K562 (cell line): ENCODE data around the gene PHF3. TPM values are rescaled to one million over a fixed set of nuclear protein-coding genes. Genes with fewer than 3 reads are reported as not detected.

Experiments used
- ATAC-seq: fragments of 200-7000 bp; cut with Tn5 transposase; 3 replicates; pipeline ENCODE4 v1.9.1; 2020; ENCODE audit warnings: moderate library complexity
- BruUV-seq: library from RNA; stranded (reverse); fragments of 400-500 nt; replicated peaks from 2 replicates; lab custom pipeline; 2021; lab: Mats Ljungman, UMichigan
- CTCF ChIA-PET: fragments of 300-600 bp; formaldehyde crosslinking; extraction: SDS; loops from one replicate; lab custom pipeline; 2021; ENCODE audit warnings: low intra/inter-chr PET ratio; lab: Yijun Ruan, JAX
- POLR2A ChIA-PET: fragments of 300-600, 350-650 bp; sonication (Branson Sonifier 250); formaldehyde crosslinking; extraction: SDS; loops from one replicate; lab custom pipeline; 2021; ENCODE audit warnings: antibody characterized with exemption, inconsistent platforms; lab: Yijun Ruan, JAX
- DNase-seq, 4 experiments: peaks; one replicate each; pipeline versions ENCODE4 v3.0.0 to v3.0.0-alpha.2; 2011 to 2018; ENCODE audit warnings: low spot score in 3 of 4, mixed read lengths in 3 of 4; ENCODE audit errors: extremely low read depth in 1 of 4
- FAIRE-seq: peaks from 2 replicates; lab custom pipeline; 2011; peaks lifted over from hg19 to GRCh38; lab: Jason Lieb, UNC
- H2AFZ ChIP-seq: 2 replicates; pipeline ENCODE4 v1.6.0; 2011; ENCODE audit warnings: low read depth, low read length, control low read depth, inconsistent platforms
- H3K27ac ChIP-seq: fragments of 200-600 bp; 3 replicates; pipeline ENCODE4 v1.8.0; 2011; ENCODE audit warnings: low read depth, mild to moderate bottlenecking, control low read depth, inconsistent platforms, low read length, moderate library complexity, mixed read lengths; ENCODE audit errors: extremely low read depth
- H3K27me3 ChIP-seq, 2 experiments: fragments of 300-600 bp in 1 of 2; 2 replicates in 1 of 2; 3 replicates in 1 of 2; pipeline versions ENCODE4 v1.6.0 to v1.8.0; 2011; ENCODE audit warnings: inconsistent platforms in 2 of 2, low read length in 2 of 2, mild to moderate bottlenecking in 1 of 2, mixed read lengths in 1 of 2, moderate library complexity in 1 of 2; ENCODE audit not compliant: control insufficient read depth in 2 of 2, insufficient read depth in 2 of 2
- H3K36me3 ChIP-seq: fragments of 300-600 bp; 3 replicates; pipeline ENCODE4 v1.8.0; 2011; ENCODE audit warnings: mild to moderate bottlenecking, low read length, inconsistent platforms; ENCODE audit not compliant: control insufficient read depth, insufficient read depth
- H3K4me1 ChIP-seq, 2 experiments: fragments of 200-600 bp in 1 of 2; replicated peaks in 1 of 2; 2 replicates in 1 of 2; 3 replicates in 1 of 2; pipeline versions ENCODE4 v1.5.1 to v1.8.0; 2011; ENCODE audit warnings: inconsistent platforms in 2 of 2, low read length in 2 of 2, mild to moderate bottlenecking in 1 of 2, mixed read lengths in 1 of 2, moderate library complexity in 1 of 2; ENCODE audit not compliant: control insufficient read depth in 2 of 2, insufficient read depth in 2 of 2
- H3K4me2 ChIP-seq: 2 replicates; pipeline ENCODE4 v1.6.1; 2011; ENCODE audit warnings: low read length, control low read depth, inconsistent platforms, mixed read lengths; ENCODE audit not compliant: insufficient read depth
- H3K4me3 ChIP-seq: fragments of 200-600 bp; sonication (generic), shearing (Covaris generic); 2 replicates; pipeline ENCODE4 v1.5.1; 2016; ENCODE audit warnings: control low read depth, inconsistent platforms
- H3K79me2 ChIP-seq: fragments of 200-600 bp; 3 replicates; pipeline ENCODE4 v1.8.0; 2011; ENCODE audit warnings: low read length, inconsistent platforms; ENCODE audit not compliant: control insufficient read depth, insufficient read depth
- H3K9ac ChIP-seq, 2 experiments: 2 replicates each; pipeline versions ENCODE4 v1.6.0 to v1.6.1; 2011; ENCODE audit warnings: low read depth in 2 of 2, low read length in 2 of 2, control low read depth in 1 of 2, inconsistent platforms in 1 of 2, mild to moderate bottlenecking in 1 of 2, mixed read lengths in 1 of 2; ENCODE audit not compliant: insufficient read depth in 1 of 2
- H3K9me1 ChIP-seq: one replicate; pipeline ENCODE4 v1.6.0; 2011; ENCODE audit warnings: inconsistent platforms, mild to moderate bottlenecking, low read length, moderate library complexity; ENCODE audit not compliant: control insufficient read depth, insufficient read depth
- H3K9me3 ChIP-seq: replicated peaks from 2 replicates; pipeline ENCODE4 v1.5.1; 2011; ENCODE audit warnings: low read depth, low read length, inconsistent platforms; ENCODE audit not compliant: control insufficient read depth, insufficient read depth
- H4K20me1 ChIP-seq: replicated peaks from 2 replicates; pipeline ENCODE4 v1.6.1; 2011; ENCODE audit warnings: low read length, inconsistent platforms, mixed read lengths; ENCODE audit not compliant: control insufficient read depth, insufficient read depth
- BCL6 ChIP-seq: fragments of 250-450 bp; sonication (Bioruptor Pico); IDR thresholded peaks from 2 replicates; pipeline ENCODE4 v1.4.0; 2020
- C11orf30 ChIP-seq: fragments of 450-650 bp; IDR thresholded peaks from 2 replicates; pipeline ENCODE4 v1.6.1; 2016; ENCODE audit warnings: low read depth, mild to moderate bottlenecking
- CBX5 ChIP-seq: IDR thresholded peaks from 2 replicates; pipeline ENCODE4 v1.6.1; 2014; ENCODE audit warnings: low read depth, borderline replicate concordance
- CEBPB ChIP-seq: fragments of 450-650 bp; IDR thresholded peaks from 2 replicates; pipeline ENCODE4 v1.6.1; 2016; ENCODE audit warnings: missing genetic modification characterization, missing compliant biosample characterization
- CTBP1 ChIP-seq: fragments of 450-650 bp; IDR thresholded peaks from 2 replicates; pipeline ENCODE4 v1.6.1; 2016; ENCODE audit warnings: borderline replicate concordance
- DMBX1 ChIP-seq: fragments of 250-450 bp; sonication (Bioruptor Pico); IDR thresholded peaks from 2 replicates; pipeline ENCODE4 v1.8.0; 2022; ENCODE audit warnings: inconsistent platforms, mild to moderate bottlenecking, moderate library complexity, borderline replicate concordance
- FOXK1 ChIP-seq: sonication (generic); formaldehyde crosslinking; IDR thresholded peaks from 2 replicates; pipeline ENCODE4 v1.8.0; 2022; ENCODE audit warnings: missing genetic modification reagents, mild to moderate bottlenecking, borderline replicate concordance
- GABPB2 ChIP-seq: fragments of 250-450 bp; sonication (Bioruptor Pico); conservative IDR thresholded peaks from 2 replicates; pipeline ENCODE4 v1.5.1; 2021; ENCODE audit warnings: mild to moderate bottlenecking
- HMG20B ChIP-seq: fragments of 250-450 bp; sonication (Bioruptor Pico); IDR thresholded peaks from 2 replicates; pipeline ENCODE4 v1.5.0; 2021; ENCODE audit warnings: mild to moderate bottlenecking
- MAFF ChIP-seq: IDR thresholded peaks from 2 replicates; pipeline ENCODE4 v1.6.1; 2012; ENCODE audit warnings: low read length, improper control_type of control experiment
- MAFK ChIP-seq: IDR thresholded peaks from 2 replicates; pipeline ENCODE4 v1.6.1; 2011; ENCODE audit warnings: low read length, improper control_type of control experiment
- NFRKB ChIP-seq: fragments of 450-650 bp; IDR thresholded peaks from 2 replicates; pipeline ENCODE4 v1.6.1; 2016; ENCODE audit warnings: low read depth
- PHB ChIP-seq: fragments of 250-450 bp; sonication (Bioruptor Pico); IDR thresholded peaks from 2 replicates; pipeline ENCODE4 v1.5.0; 2021
- PTRF ChIP-seq: fragments of 450-650 bp; IDR thresholded peaks from 2 replicates; pipeline ENCODE4 v1.6.1; 2016; ENCODE audit warnings: mild to moderate bottlenecking, missing genetic modification characterization, missing compliant biosample characterization
- STAT5B ChIP-seq: fragments of 250-450 bp; sonication (Bioruptor Pico); IDR thresholded peaks from 2 replicates; pipeline ENCODE4 v1.8.0; 2021; ENCODE audit warnings: mild to moderate bottlenecking, inconsistent platforms
- SUPT5H ChIP-seq: fragments of 450-650 bp; IDR thresholded peaks from 2 replicates; pipeline ENCODE4 v1.6.1; 2016
- TAL1 ChIP-seq: fragments of 450-650 bp; IDR thresholded peaks from 2 replicates; pipeline ENCODE4 v1.6.1; 2016; ENCODE audit warnings: mild to moderate bottlenecking
- ZFP36 ChIP-seq: fragments of 150-350 bp; IDR thresholded peaks from 2 replicates; pipeline ENCODE4 v1.6.1; 2018; ENCODE audit warnings: low read length, low read depth; ENCODE audit not compliant: partially characterized antibody
- ZKSCAN3 ChIP-seq: fragments of 250-450 bp; sonication (Bioruptor Pico); IDR thresholded peaks from 2 replicates; pipeline ENCODE4 v1.4.0; 2020
- ZNF217 ChIP-seq: sonication (generic); formaldehyde crosslinking; IDR thresholded peaks from 2 replicates; pipeline ENCODE4 v1.8.0; 2022; ENCODE audit warnings: mild to moderate bottlenecking, missing genetic modification reagents
- ZNF23 ChIP-seq: fragments of 250-450 bp; sonication (Bioruptor Pico); IDR thresholded peaks from 2 replicates; pipeline ENCODE4 v1.4.0; 2020; ENCODE audit warnings: mild to moderate bottlenecking
- ZNF316 ChIP-seq: fragments of 450-650 bp; IDR thresholded peaks from 2 replicates; pipeline ENCODE4 v1.6.1; 2016
- ZNF561 ChIP-seq: fragments of 450-650 bp; formaldehyde crosslinking; conservative IDR thresholded peaks from 2 replicates; pipeline ENCODE4 v1.4.0; 2020; ENCODE audit warnings: mild to moderate bottlenecking, moderate library complexity
- ZNF707 ChIP-seq: fragments of 250-450 bp; sonication (Bioruptor Pico); conservative IDR thresholded peaks from 2 replicates; pipeline ENCODE4 v1.8.0; 2022; ENCODE audit warnings: inconsistent platforms, mild to moderate bottlenecking, moderate library complexity
- WGBS: fragments of 100-300 bp; shearing (Covaris generic); methylation state at CpG from one replicate; pipeline ENCODE4 v1.1.6; 2016; ENCODE audit warnings: low coverage, mixed read lengths; ENCODE audit not compliant: insufficient coverage; ENCODE audit errors: missing lambda C conversion rate; 5-methylcytosine and 5-hydroxymethylcytosine counted together
- in situ Hi-C: fragments of 300-500 bp; cut with MboI; formaldehyde crosslinking; loops from 4 replicates; pipeline ENCODE4 v1.15.0; 2018; ENCODE audit warnings: inconsistent platforms, mixed read lengths
- intact Hi-C: fragments of 100-400 bp; cut with micrococcal nuclease; formaldehyde crosslinking; loops from 2 replicates; pipeline ENCODE4 v1.14.2; 2022
- polyA plus RNA-seq, 8 experiments: library from polyadenylated mRNA; depleted of rRNA in 4 of 8; stranded (reverse) in 5 of 8; unstranded in 3 of 8; fragments of >200 nt; fragmentation: Nextera tagmentation in 2 of 8; fragmentation: Illumina TruSeq in 1 of 8; extraction: Ambion mirVana in 2 of 8; extraction: Trizol in 1 of 8; gene quantifications; 2 replicates each; pipeline versions ENCODE4 v1.2.1 to v1.2.3, GENCODE V29; 2011 to 2014; ENCODE audit warnings: inconsistent platforms in 1 of 8, missing spikeins in 1 of 8
- total RNA-seq, 7 experiments: library from RNA; depleted of rRNA in 6 of 7; stranded (reverse); fragments of >200 nt in 6 of 7; fragmentation: Illumina TruSeq in 2 of 7; extraction: Trizol in 2 of 7; gene quantifications; 2 replicates each; pipeline versions ENCODE4 v1.2.1 to v1.2.3, GENCODE V29; 2011 to 2021; ENCODE audit warnings: low replicate concordance in 1 of 7
- TF ChIP-seq, protein P1 (sequence below): fragments of 450-650 bp; IDR thresholded peaks from 2 replicates; pipeline ENCODE4 v1.6.1; 2016; ENCODE audit warnings: borderline replicate concordance

The PHF3 gene
- total and polyA plus RNA-seq, 9 of the 15 experiments (the other 6 are each of a cell fraction or from before 2014, with no cell fraction given), result 8.1 to 51.2 (median 30.9) TPM

DNA sequence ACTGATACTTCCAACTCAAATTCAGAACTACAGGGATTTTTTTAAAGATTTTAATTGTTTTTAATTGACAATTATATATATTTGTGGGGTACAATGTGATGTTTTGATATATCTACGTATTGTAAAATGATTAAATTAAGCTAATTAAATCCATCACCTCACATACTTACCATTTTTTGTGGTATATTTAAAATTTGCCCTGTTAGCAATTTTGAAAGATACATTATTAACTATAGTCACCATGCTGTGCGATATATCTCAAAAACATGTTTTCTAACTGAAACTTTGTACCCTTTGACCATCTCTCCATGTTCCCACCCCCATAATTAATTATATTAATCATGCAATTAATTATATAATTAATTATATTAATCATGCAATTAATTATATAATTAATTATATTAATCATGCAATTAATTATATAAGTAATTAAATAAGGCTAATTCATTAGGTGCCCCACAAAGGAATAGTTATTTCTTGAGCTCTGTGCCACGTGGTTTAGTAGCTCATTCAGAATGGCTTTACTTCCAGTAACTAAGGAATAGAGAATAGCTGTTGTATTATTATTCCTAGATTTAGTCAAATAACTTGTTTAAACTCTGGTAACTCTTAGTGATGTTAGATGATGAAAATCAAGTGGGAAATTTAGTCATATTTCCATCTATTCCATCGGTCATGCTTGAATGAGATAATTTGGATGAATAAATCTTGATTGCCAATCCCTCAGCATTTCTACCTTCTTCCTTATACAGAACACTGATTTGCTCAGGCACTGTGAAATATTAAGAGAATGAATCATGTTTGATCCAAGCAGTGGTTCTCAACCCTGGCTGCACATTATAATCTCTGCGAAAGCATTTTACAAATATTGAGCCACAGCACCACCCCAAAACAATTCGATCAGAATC is 38.2 kb upstream of the PHF3 start:
- ChIA-PET CTCF (interaction anchor here (2.8 kb wide), 1 partner anchor 167 kb away, joined by 13 read pairs; no protein-coding TSS in a partner anchor), POLR2A (interaction anchor here (0.6 to 2.8 kb wide), 3 partner anchors 13 to 66 kb away, joined by 4 to 14 read pairs (median 5); no protein-coding TSS in a partner anchor)
- peaks cover 0 to 4% of the 10 kb centered on the region in 2 experiments; a peak in 3 of 5 replicates for H3K4me1 ChIP-seq
- H3K27me3 ChIP-seq, result no peaks in the 10 kb centered on the region
- in situ Hi-C loops (loop anchor here (5.0 kb wide), 1 partner anchor 165 kb away; no protein-coding TSS in a partner anchor), intact Hi-C loops (loop anchor here (1.0 to 10.0 kb wide), 3 partner anchors 40 to 167 kb away; partner anchors contain the start of gene PHF3)
- no peaks in the 10 kb centered on the region for H3K9me3 ChIP-seq
- H3K4me2 ChIP-seq, result peak overlapping the region; percentile 97
- WGBS, result 18% methylated on average over 6 of the region's 6 CpGs
- H3K9me1 ChIP-seq, result no peaks in the 10 kb centered on the region
- no peak for DNase-seq
- H3K36me3 ChIP-seq, result no peaks in the 10 kb centered on the region
- no peak for FAIRE-seq
- no TSS peak for BruUV-seq
- H3K79me2 ChIP-seq, result no peaks in the 10 kb centered on the region
- H3K9ac ChIP-seq, result no peak overlapping the region
- H3K4me3 ChIP-seq, result peak overlapping the region; percentile 43; the same call in 1 of the 2 replicates
- H4K20me1 ChIP-seq, result no peaks in the 10 kb centered on the region
- H2AFZ ChIP-seq, result peak overlapping the region; percentile 99
- no peak overlapping the region for H3K27ac ChIP-seq
- ATAC-seq, result peak; percentile 5; the same call in 1 of the 3 replicates
- TF ChIP-seq CEBPB (tag) (no peak), ZNF707 (CRISPR knock-in tag) (no peak), ZNF23 (CRISPR knock-in tag) (no peak), CTBP1 (no peak), HMG20B (CRISPR knock-in tag) (no peak), PTRF (tag) (no peak), ZNF316 (peak; percentile 81), C11orf30 (peak; percentile 68), ZKSCAN3 (CRISPR knock-in tag) (no peak), NFRKB (no peak), CBX5 (no peak), GABPB2 (CRISPR knock-in tag) (no peak), DMBX1 (CRISPR knock-in tag) (no peak), ZNF217 (no peak), TAL1 (no peak), MAFF (peak; percentile 53), SUPT5H (no peak), STAT5B (CRISPR knock-in tag) (no peak), MAFK (peak; percentile 64), FOXK1 (CRISPR knock-in tag) (no peak), ZFP36 (no peak), ZNF561 (no peak), PHB (CRISPR knock-in tag) (no peak), BCL6 (CRISPR knock-in tag) (no peak)
- TF ChIP-seq, protein P1, sequence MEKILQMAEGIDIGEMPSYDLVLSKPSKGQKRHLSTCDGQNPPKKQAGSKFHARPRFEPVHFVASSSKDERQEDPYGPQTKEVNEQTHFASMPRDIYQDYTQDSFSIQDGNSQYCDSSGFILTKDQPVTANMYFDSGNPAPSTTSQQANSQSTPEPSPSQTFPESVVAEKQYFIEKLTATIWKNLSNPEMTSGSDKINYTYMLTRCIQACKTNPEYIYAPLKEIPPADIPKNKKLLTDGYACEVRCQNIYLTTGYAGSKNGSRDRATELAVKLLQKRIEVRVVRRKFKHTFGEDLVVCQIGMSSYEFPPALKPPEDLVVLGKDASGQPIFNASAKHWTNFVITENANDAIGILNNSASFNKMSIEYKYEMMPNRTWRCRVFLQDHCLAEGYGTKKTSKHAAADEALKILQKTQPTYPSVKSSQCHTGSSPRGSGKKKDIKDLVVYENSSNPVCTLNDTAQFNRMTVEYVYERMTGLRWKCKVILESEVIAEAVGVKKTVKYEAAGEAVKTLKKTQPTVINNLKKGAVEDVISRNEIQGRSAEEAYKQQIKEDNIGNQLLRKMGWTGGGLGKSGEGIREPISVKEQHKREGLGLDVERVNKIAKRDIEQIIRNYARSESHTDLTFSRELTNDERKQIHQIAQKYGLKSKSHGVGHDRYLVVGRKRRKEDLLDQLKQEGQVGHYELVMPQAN, result no peak
